Smooth muscle cell (in vitro differentiated cells): ENCODE results near the gene ZNF319. TPM values are rescaled to one million over a fixed set of nuclear protein-coding genes. Genes with fewer than 3 reads are reported as not detected.

Experiments
- DNase-seq: peaks from one replicate; lab custom pipeline; 2025; ENCODE audit not compliant: unreplicated experiment; lab: John Stamatoyannopoulos, UW
- H2AFZ ChIP-seq: fragments of 200-600 bp; sonication (generic); 2 replicates; pipeline ENCODE4 v1.6.0; 2016; ENCODE audit warnings: antibody characterized with exemption, low read depth, mild to moderate bottlenecking
- H3F3A ChIP-seq: fragments of 200-600 bp; sonication (generic); 2 replicates; pipeline ENCODE4 v1.6.0; 2017; ENCODE audit warnings: antibody characterized with exemption, low read depth
- H3K27ac ChIP-seq: fragments of 200-600 bp; sonication (generic); 2 replicates; pipeline ENCODE4 v1.5.1; 2016; ENCODE audit warnings: low read depth, mild to moderate bottlenecking
- H3K27me3 ChIP-seq: fragments of 200-600 bp; sonication (generic); 2 replicates; pipeline ENCODE4 v1.6.1; 2016; ENCODE audit warnings: low read depth, mild to moderate bottlenecking
- H3K36me3 ChIP-seq: fragments of 200-600 bp; sonication (generic); 2 replicates; pipeline ENCODE4 v1.5.1; 2016; ENCODE audit warnings: low read depth
- H3K4me1 ChIP-seq: fragments of 200-600 bp; sonication (generic); 2 replicates; pipeline ENCODE4 v1.5.1; 2016; ENCODE audit warnings: low read depth
- H3K4me2 ChIP-seq: fragments of 200-600 bp; sonication (generic); 2 replicates; pipeline ENCODE4 v1.6.0; 2016; ENCODE audit warnings: mild to moderate bottlenecking
- H3K4me3 ChIP-seq: fragments of 200-600 bp; sonication (generic); 2 replicates; pipeline ENCODE4 v1.5.1; 2016; ENCODE audit warnings: mild to moderate bottlenecking
- H3K79me2 ChIP-seq: fragments of 200-600 bp; sonication (generic); 2 replicates; pipeline ENCODE4 v1.6.0; 2016; ENCODE audit warnings: low read depth, mild to moderate bottlenecking
- H3K9ac ChIP-seq: fragments of 200-600 bp; sonication (generic); 2 replicates; pipeline ENCODE4 v1.6.0; 2016; ENCODE audit warnings: low read depth
- H3K9me3 ChIP-seq: fragments of 200-600 bp; sonication (generic); replicated peaks from 2 replicates; pipeline ENCODE4 v1.5.1; 2016; ENCODE audit warnings: low read depth
- H4K20me1 ChIP-seq: fragments of 200-600 bp; sonication (generic); 2 replicates; pipeline ENCODE4 v1.6.0; 2016; ENCODE audit warnings: low read depth
- WGBS: methylation state at CpG from one replicate; pipeline ENCODE4 v1.1.7; 2016; ENCODE audit warnings: low lambda C conversion rate; 5-methylcytosine and 5-hydroxymethylcytosine counted together
- polyA plus RNA-seq: library from polyadenylated mRNA; unstranded; fragments of >200 nt; fragmentation: Nextera tagmentation; extraction: Ambion mirVana; gene quantifications from 2 replicates; pipeline ENCODE4 v1.2.1, GENCODE V29; 2016
- total RNA-seq: library from RNA; depleted of rRNA; stranded (reverse); fragments of >200 nt; gene quantifications from 2 replicates; pipeline ENCODE4 v1.2.3, GENCODE V29; 2014
- TF ChIP-seq, protein P1 (sequence below): fragments of 200-600 bp; sonication (generic); IDR thresholded peaks from 2 replicates; pipeline ENCODE4 v1.5.1; 2017; ENCODE audit warnings: borderline replicate concordance, mild to moderate bottlenecking, antibody characterized with exemption; ENCODE audit not compliant: insufficient read depth, poor library complexity, severe bottlenecking

Gene ZNF319
- total and polyA plus RNA-seq, 2 experiments from 2014 or later = 3.1 to 4.0 TPM

DNA sequence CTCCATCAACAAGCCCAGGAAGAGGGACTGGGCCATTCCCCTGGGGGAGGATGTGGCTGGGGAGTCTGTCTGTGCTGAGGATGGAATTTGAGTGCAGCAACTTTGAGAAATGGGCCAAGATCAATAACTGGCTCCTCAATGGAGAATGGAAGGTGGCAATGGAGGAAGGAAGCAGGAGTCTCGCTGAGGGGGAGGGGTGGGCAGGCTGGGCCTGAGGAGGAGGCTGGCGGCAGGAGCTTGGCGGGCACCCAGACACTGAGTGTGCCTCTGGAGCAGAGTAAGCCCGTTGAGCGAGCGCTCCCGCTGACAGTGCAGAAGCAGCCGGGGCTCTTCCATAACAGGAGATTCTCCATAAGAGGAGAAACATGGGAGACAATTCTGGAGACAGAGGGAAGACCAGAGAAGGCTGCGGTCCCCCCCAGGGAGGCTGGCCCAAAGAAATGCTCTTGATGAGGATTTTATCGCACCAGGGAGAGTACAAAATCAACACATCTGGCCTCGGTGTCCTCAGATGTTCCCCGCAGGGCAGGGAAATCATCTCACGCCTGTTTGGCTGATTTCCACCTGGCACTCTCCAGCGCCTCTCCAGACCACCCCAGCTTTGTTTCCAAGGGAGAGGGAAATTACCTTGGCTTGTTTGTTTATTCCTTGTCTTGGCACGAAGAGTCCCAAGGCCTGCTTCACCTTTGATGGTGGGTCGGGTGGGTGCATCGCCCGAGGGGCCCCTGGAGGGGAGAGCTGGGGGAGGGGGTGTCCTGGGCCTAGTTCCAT, 22.3 kb upstream of the ZNF319 start:
- no peaks in the 10 kb centered on the region for H3K9me3 ChIP-seq
- WGBS = 58% methylated on average over 18 of the region's 18 CpGs
- H3K27ac ChIP-seq = no peak overlapping the region
- H3K4me2 ChIP-seq = no peak overlapping the region
- no peak overlapping the region for H2AFZ ChIP-seq
- H3K36me3 ChIP-seq = no peaks in the 10 kb centered on the region
- no peak for DNase-seq
- no peak overlapping the region for H3K4me3 ChIP-seq
- H4K20me1 ChIP-seq = no peaks in the 10 kb centered on the region
- H3K79me2 ChIP-seq = no peaks in the 10 kb centered on the region
- H3K9ac ChIP-seq = no peak overlapping the region
- H3K4me1 ChIP-seq = peaks cover 7% of the 10 kb centered on the region
- H3F3A ChIP-seq = no peaks in the 10 kb centered on the region
- peaks cover 8% of the 10 kb centered on the region for H3K27me3 ChIP-seq
- TF ChIP-seq, protein P1, sequence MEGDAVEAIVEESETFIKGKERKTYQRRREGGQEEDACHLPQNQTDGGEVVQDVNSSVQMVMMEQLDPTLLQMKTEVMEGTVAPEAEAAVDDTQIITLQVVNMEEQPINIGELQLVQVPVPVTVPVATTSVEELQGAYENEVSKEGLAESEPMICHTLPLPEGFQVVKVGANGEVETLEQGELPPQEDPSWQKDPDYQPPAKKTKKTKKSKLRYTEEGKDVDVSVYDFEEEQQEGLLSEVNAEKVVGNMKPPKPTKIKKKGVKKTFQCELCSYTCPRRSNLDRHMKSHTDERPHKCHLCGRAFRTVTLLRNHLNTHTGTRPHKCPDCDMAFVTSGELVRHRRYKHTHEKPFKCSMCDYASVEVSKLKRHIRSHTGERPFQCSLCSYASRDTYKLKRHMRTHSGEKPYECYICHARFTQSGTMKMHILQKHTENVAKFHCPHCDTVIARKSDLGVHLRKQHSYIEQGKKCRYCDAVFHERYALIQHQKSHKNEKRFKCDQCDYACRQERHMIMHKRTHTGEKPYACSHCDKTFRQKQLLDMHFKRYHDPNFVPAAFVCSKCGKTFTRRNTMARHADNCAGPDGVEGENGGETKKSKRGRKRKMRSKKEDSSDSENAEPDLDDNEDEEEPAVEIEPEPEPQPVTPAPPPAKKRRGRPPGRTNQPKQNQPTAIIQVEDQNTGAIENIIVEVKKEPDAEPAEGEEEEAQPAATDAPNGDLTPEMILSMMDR = no peak

DNA sequence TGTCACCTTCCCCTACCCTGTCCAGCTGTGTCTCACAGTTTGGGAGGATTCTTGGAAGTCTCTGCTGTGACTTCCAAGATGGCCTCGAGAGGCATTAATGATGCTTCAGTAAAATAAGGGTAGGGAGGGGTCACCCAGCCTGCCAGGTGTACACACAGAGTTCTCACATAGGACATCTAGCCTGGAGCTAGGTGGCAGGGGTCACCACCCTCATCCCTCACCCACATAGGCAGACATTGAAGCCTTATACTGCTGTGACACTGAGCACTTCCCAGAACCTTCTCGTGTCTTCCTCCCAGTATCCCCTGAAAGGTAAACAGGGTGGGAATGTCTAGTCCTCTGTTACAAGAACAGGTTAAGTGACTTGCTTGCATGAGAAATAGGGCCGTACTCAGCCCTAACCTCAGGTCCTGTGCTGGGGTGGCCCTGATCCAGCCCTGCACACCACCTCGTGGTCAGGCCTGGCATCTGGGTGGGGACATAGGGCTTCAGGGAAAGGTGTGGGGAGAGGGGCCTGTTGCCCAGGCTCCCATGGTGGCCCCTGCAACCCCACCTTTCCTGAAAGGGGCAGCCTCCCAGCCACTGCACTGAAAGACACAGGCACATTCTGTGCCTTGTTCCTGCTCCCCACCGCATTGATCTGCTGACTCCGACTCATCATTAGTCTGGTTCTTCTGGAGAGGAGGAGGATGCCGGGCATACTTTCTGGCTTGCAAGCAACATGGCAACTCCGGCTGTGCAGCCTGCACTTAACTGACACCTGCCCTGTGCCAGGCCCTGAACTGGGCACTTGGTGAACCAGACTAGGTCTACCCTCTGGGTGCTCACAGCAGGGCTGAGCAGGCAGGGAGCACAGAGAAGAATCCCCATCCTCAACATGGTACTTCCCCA, 21.4 kb upstream of the ZNF319 start:
- 73% methylated on average over 8 of the region's 8 CpGs for WGBS
- H3K9me3 ChIP-seq = no peaks in the 10 kb centered on the region

DNA sequence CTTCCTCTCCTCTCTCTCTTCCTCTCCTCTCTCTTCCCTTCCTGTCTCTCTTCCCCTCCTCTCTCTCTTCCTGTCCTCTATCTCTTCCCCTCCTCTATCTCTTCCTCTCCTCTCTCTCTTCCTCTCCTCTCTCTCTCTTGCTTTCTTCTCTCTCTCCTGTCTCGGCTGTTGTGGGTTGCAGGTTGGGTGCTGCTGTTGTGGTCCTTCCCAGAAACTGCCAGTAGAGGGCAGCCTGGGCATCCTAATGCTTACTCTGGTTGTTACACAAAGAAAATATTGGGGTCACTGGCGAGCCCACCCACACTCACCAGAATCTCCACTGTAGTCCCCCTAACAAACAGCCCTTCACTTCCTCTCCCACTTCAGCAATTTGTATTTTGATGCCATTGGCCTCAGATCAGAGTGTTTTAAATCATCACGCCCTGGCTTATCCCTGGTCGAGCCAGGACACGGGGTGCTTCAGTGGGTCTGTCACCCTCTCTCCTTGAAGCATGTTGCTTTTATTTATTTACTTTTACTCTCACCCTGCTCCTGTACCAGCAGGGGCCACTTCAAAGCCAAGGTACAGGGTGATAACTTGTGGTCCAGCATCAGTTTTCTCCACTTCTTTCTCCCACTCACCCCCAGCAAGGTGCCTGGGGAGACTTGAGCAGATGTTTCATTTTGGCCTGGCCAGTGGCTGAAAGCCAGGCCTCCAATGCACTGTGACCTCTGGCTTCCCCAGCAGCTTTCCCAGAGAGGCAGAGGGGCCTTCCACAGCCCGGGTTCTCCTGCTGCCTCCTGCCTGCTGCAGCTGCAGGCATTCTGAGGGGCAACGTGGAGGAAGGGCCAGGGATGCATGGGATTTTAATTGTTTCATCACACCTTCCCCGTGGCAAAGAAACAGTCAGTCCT, 20.4 kb upstream of the ZNF319 start:
- 74% methylated on average over 8 of the region's 8 CpGs for WGBS
- DNase-seq = no peak
- H2AFZ ChIP-seq = no peak overlapping the region
- H3K4me2 ChIP-seq = no peak overlapping the region
- H3K4me3 ChIP-seq = no peak overlapping the region
- no peaks in the 10 kb centered on the region for H3K36me3 ChIP-seq
- no peaks in the 10 kb centered on the region for H4K20me1 ChIP-seq
- H3K27me3 ChIP-seq = peaks cover 8% of the 10 kb centered on the region
- no peaks in the 10 kb centered on the region for H3F3A ChIP-seq
- TF ChIP-seq, protein P1 = peak; percentile 83
- no peaks in the 10 kb centered on the region for H3K9me3 ChIP-seq
- peaks cover 6% of the 10 kb centered on the region for H3K4me1 ChIP-seq
- no peak overlapping the region for H3K27ac ChIP-seq
- H3K9ac ChIP-seq = no peak overlapping the region
- no peaks in the 10 kb centered on the region for H3K79me2 ChIP-seq

More for the DNA sequence above, 21.4 kb upstream of the ZNF319 start:
- TF ChIP-seq, protein P1 = no peak
- Histone ChIP-seq H3K9ac (no peak overlapping the region), H3K4me1 (peaks cover 6% of the 10 kb centered on the region), H3K27ac (no peak overlapping the region), H2AFZ (no peak overlapping the region), H3K27me3 (peaks cover 8% of the 10 kb centered on the region), H3K36me3 (no peaks in the 10 kb centered on the region), H3K4me2 (no peak overlapping the region), H3F3A (no peaks in the 10 kb centered on the region), H3K4me3 (no peak overlapping the region), H3K79me2 (no peaks in the 10 kb centered on the region), H4K20me1 (no peaks in the 10 kb centered on the region)
- DNase-seq = no peak
